HEK293T (cell line): ENCODE measurements around the gene KIAA0930.
A peak's percentile ranks its signal among the peaks of the same experiment; 100 is the strongest.

ENCODE experiments used
- CTCF ChIA-PET: fragments of 350-600 bp; formaldehyde crosslinking; extraction: SDS; loops from one replicate; lab custom pipeline; 2021; ENCODE audit warnings: antibody characterized with exemption, inconsistent platforms; lab: Yijun Ruan, JAX
- POLR2A ChIA-PET: fragments of 350-600 bp; formaldehyde crosslinking; extraction: SDS; loops from one replicate; lab custom pipeline; 2020; ENCODE audit warnings: antibody characterized with exemption, inconsistent platforms; lab: Yijun Ruan, JAX
- DNase-seq: peaks from one replicate; pipeline ENCODE4 v3.0.0; 2012; ENCODE audit warnings: mixed read lengths; ENCODE audit errors: extremely low spot score
- ARNT ChIP-seq: fragments of 450-650 bp; IDR thresholded peaks from 2 replicates; pipeline ENCODE4 v1.6.1; 2017; ENCODE audit warnings: mild to moderate bottlenecking
- BHLHE40 ChIP-seq: fragments of 450-650 bp; IDR thresholded peaks from 2 replicates; pipeline ENCODE4 v1.6.1; 2016; ENCODE audit warnings: mild to moderate bottlenecking, moderate library complexity, borderline replicate concordance
- CTBP1 ChIP-seq: fragments of 450-650 bp; IDR thresholded peaks from 2 replicates; pipeline ENCODE4 v1.6.1; 2016; ENCODE audit warnings: borderline replicate concordance
- ELF4 ChIP-seq: fragments of 450-650 bp; IDR thresholded peaks from 2 replicates; pipeline ENCODE4 v1.6.1; 2017; ENCODE audit warnings: antibody characterized with exemption
- FOXA1 ChIP-seq: fragments of 450-650 bp; IDR thresholded peaks from 2 replicates; pipeline ENCODE4 v1.6.1; 2016; ENCODE audit warnings: mild to moderate bottlenecking
- FOXK2 ChIP-seq: fragments of 450-650 bp; IDR thresholded peaks from 2 replicates; pipeline ENCODE4 v1.6.1; 2016; ENCODE audit warnings: mild to moderate bottlenecking
- FOXM1 ChIP-seq: fragments of 450-650 bp; IDR thresholded peaks from 2 replicates; pipeline ENCODE4 v1.6.1; 2017; ENCODE audit warnings: mild to moderate bottlenecking, borderline replicate concordance
- HDGF ChIP-seq: fragments of 450-650 bp; IDR thresholded peaks from 2 replicates; pipeline ENCODE4 v1.6.1; 2017; ENCODE audit warnings: antibody characterized with exemption, borderline replicate concordance
- L3MBTL2 ChIP-seq: fragments of 450-650 bp; conservative IDR thresholded peaks from 2 replicates; pipeline ENCODE4 v1.6.1; 2016; ENCODE audit warnings: mild to moderate bottlenecking
- LEF1 ChIP-seq: fragments of 450-650 bp; IDR thresholded peaks from 2 replicates; pipeline ENCODE4 v1.6.1; 2017; ENCODE audit warnings: mild to moderate bottlenecking, borderline replicate concordance
- NFRKB ChIP-seq: fragments of 450-650 bp; IDR thresholded peaks from 2 replicates; pipeline ENCODE4 v1.6.1; 2016; ENCODE audit warnings: mild to moderate bottlenecking, moderate library complexity
- PKNOX1 ChIP-seq: fragments of 450-650 bp; IDR thresholded peaks from 2 replicates; pipeline ENCODE4 v1.6.1; 2016
- SP1 ChIP-seq: fragments of 450-650 bp; IDR thresholded peaks from 2 replicates; pipeline ENCODE4 v1.6.1; 2017
- SUZ12 ChIP-seq: fragments of 450-650 bp; IDR thresholded peaks from 2 replicates; pipeline ENCODE4 v1.6.1; 2016; ENCODE audit warnings: mild to moderate bottlenecking
- TARDBP ChIP-seq: fragments of 450-650 bp; IDR thresholded peaks from 2 replicates; pipeline ENCODE4 v1.6.1; 2016
- ZNF384 ChIP-seq: fragments of 450-650 bp; IDR thresholded peaks from 2 replicates; pipeline ENCODE4 v1.6.1; 2016

KIAA0930 gene

DNA sequence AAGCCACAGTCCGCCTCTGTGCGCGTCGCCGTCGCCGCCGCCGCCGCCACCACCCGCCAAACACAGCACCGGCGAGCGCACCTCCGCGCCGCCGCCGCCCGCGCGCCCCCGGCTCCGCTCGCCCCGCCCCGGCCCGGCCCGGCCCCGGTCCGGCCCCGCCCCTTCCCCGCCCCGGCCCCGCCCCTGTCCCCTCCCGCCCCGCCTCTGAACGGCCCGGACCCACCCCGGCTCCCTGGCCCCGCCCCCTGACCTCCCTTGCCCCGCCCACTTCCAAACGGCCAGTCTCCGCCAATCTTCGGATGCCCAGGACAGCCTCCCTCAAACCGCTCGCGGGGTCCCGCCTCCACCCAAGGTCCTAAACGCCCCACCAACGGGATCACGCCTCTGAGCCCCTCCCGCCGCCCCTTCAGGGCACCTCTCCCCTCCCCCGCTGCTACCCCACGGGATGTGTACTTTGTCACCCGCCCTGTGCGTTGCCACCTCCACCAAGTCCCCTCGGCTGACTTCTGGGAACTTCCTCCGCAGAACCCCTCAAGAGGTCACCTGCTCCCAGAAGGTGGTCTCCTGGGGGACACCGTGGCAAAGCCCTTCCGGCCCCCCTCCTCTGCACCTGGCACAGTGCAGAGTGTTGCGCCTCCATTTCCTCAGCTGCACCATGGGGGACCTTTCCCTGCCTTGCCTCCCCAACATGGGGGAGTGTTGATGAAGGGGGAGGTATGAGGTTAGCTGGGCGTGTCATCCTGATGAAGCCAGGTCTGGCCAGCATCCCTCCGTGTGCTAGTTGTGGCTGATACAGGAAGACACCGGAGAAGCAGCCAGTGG, at the start of gene KIAA0930:
Gene KIAA0930, minus strand, starts transcription at position 85 of the 822 bp plus-strand sequence. CDS start 191 bp downstream, outside the sequence.
- TF ChIP-seq SP1 (peak; percentile 94), CTBP1 (no peak)
- DNase-seq, result peak; percentile 94
- ChIA-PET CTCF (no interaction called here), POLR2A (no interaction called here)

GRCh38 chr22:45286854-45287551, 46.3 kb upstream of the KIAA0930 start:
- CTCF ChIA-PET, result no interaction called here
- POLR2A ChIA-PET, result no interaction called here
- no peak for DNase-seq
- no peak for TF ChIP-seq ZNF384
- no peak for TF ChIP-seq CTBP1
- TF ChIP-seq PKNOX1, result no peak
- TF ChIP-seq FOXA1, result no peak
- TF ChIP-seq ARNT, result no peak
- TF ChIP-seq SUZ12, result no peak
- no peak for TF ChIP-seq HDGF
- TF ChIP-seq FOXM1, result no peak
- TF ChIP-seq FOXK2, result no peak
- no peak for TF ChIP-seq BHLHE40
- no peak for TF ChIP-seq L3MBTL2
- TF ChIP-seq TARDBP, result no peak
- TF ChIP-seq LEF1, result no peak
- TF ChIP-seq ELF4, result no peak
- no peak for TF ChIP-seq SP1
- no peak for TF ChIP-seq NFRKB

- TF ChIP-seq LEF1 (no peak), HDGF (no peak)
- DNase-seq, result no peak
- POLR2A ChIA-PET, result no interaction called here
- CTCF ChIA-PET, result no interaction called here
These were observed 44.8 kb upstream of the KIAA0930 start for GRCh38 chr22:45285263-45286058.

DNA sequence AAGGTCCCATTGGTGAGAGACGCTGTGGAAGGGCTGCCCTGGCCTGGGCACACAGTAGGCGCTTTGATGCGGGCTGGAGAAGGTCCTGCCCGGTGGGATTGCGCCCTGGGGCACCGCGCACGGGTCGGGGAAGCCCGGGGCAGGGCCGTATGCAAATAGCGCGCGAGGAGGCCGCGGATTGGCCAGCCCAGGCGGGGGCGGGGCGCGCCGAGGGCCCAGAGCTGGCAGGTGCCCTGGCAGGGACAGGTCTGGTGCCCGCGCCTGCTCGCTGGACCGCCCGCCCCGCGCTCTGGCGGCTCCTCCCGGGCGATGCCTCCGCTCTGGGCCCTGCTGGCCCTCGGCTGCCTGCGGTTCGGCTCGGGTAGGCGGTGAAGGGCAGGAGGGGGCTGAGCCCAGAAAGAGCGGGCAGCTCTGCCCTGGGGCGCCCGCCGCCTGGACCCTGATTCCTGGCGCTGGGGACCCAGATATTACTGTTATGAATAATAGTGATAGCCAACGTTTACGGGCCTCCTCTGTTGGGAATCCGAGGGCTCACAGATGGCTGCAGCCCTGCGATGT, 44.1 kb upstream of the KIAA0930 start, which contains the start of gene UPK3A:
Gene UPK3A, plus strand, starts transcription at position 245 of the 558 bp plus-strand sequence. Its CDS starts 65 bp downstream, at position 310.
- ChIA-PET POLR2A (no interaction called here), CTCF (no interaction called here)
- no peak for DNase-seq
- TF ChIP-seq LEF1 (no peak), PKNOX1 (no peak), L3MBTL2 (no peak), SUZ12 (no peak), CTBP1 (no peak), HDGF (no peak), ZNF384 (no peak), FOXK2 (no peak), FOXM1 (no peak), TARDBP (no peak), FOXA1 (no peak), BHLHE40 (no peak), SP1 (no peak), NFRKB (no peak), ELF4 (no peak), ARNT (no peak)

DNA sequence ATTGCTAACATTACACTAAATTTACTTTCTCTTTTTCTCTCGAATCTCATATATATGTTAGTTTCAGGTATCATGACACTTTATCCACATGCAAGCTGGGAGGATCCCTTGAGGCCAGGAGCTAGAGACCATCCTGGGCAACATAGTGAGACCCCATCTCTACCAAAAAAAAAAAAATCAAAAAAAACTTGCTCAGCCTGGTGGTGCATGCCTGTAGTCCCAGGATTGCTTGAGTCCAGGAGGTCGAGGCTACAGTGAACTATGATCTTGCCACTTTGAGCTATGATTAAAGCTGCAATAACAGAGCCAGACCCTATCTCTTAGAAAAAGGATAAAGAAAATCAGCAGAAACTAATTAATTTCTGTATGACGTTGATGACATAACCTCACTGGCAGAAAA, 40.3 kb upstream of the KIAA0930 start:
- no peak for DNase-seq
- POLR2A ChIA-PET, result no interaction called here
- TF ChIP-seq TARDBP (no peak), SUZ12 (no peak), FOXA1 (no peak), NFRKB (no peak), FOXK2 (no peak), LEF1 (no peak), ELF4 (no peak), CTBP1 (no peak)
- CTCF ChIA-PET, result no interaction called here

DNA sequence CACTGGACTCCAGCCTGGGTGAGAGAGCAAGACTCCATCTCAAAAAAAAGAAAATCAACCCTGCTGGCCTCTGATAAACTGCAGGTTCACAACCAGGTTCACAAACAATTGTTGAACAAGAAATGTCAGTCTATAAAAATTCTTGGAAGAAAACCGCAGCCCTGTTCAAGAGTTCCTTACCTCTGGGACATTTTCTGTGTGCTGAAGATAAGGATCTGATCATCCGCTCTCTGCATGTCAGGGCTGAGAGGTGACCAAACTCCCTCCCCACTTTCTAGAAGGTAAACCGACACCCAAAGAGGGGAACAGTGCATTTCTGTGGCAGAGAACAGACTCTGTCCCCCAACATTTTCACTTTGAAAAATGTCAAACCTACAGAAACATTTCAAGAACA, 39.9 kb upstream of the KIAA0930 start:
- DNase-seq, result no peak
- TF ChIP-seq PKNOX1 (no peak), FOXM1 (no peak), ARNT (no peak), CTBP1 (no peak), L3MBTL2 (no peak), ZNF384 (no peak), FOXA1 (no peak), HDGF (no peak), NFRKB (no peak), SP1 (no peak), SUZ12 (no peak), TARDBP (no peak), LEF1 (no peak), FOXK2 (no peak), ELF4 (no peak)
- POLR2A ChIA-PET, result no interaction called here
- CTCF ChIA-PET, result no interaction called here
